PC-9 (cell line): ENCODE measurements around the gene POLD1. TPM values are rescaled to one million over a fixed set of nuclear protein-coding genes. Genes with fewer than 3 reads are reported as not detected.

ENCODE experiments used
- BruUV-seq: library from RNA; stranded (reverse); fragments of 400-500 nt; replicated peaks from 2 replicates; lab custom pipeline; 2021; lab: Mats Ljungman, UMichigan
- CTCF ChIA-PET: fragments of 300-600 bp; sonication (Branson Sonifier 250); formaldehyde crosslinking; loops from one replicate; lab custom pipeline; 2022; ENCODE audit warnings: antibody characterized with exemption; lab: Charles Lee
- POLR2A ChIA-PET: fragments of 300-600 bp; sonication (Branson Sonifier 250); formaldehyde crosslinking; loops from one replicate; lab custom pipeline; 2022; ENCODE audit warnings: antibody characterized with exemption; ENCODE audit not compliant: unreplicated experiment; lab: Charles Lee
- DNase-seq, 2 experiments: peaks; one replicate each; pipeline versions ENCODE4 v3.0.0 to v3.0.0-alpha.2; 2015 to 2022; ENCODE audit warnings: mixed read lengths in 1 of 2
- H2AFZ ChIP-seq: fragments of 200-600 bp; sonication (generic); 2 replicates; pipeline ENCODE4 v1.8.1; 2017; ENCODE audit warnings: antibody characterized with exemption
- H3F3A ChIP-seq: fragments of 200-600 bp; sonication (generic); 2 replicates; pipeline ENCODE4 v1.8.1; 2017; ENCODE audit warnings: antibody characterized with exemption, mild to moderate bottlenecking, low read depth; ENCODE audit not compliant: insufficient read depth
- H3K27ac ChIP-seq: fragments of 200-600 bp; sonication (generic); 2 replicates; pipeline ENCODE4 v1.6.1; 2016; ENCODE audit warnings: mixed run types
- H3K27me3 ChIP-seq: fragments of 200-600 bp; sonication (generic); 2 replicates; pipeline ENCODE4 v1.6.1; 2016; ENCODE audit warnings: low read depth, mixed run types; ENCODE audit not compliant: insufficient read depth
- H3K36me3 ChIP-seq: fragments of 200-600 bp; sonication (generic); 2 replicates; pipeline ENCODE4 v1.6.1; 2016; ENCODE audit warnings: low read depth, mixed run types
- H3K4me1 ChIP-seq: fragments of 200-600 bp; sonication (generic); replicated peaks from 2 replicates; pipeline ENCODE4 v1.6.1; 2016; ENCODE audit warnings: mixed run types; ENCODE audit not compliant: insufficient read depth
- H3K4me2 ChIP-seq: fragments of 200-600 bp; sonication (generic); 2 replicates; pipeline ENCODE4 v1.6.1; 2017; ENCODE audit warnings: mixed run types
- H3K4me3 ChIP-seq: fragments of 200-600 bp; sonication (generic); 2 replicates; pipeline ENCODE4 v1.6.1; 2016; ENCODE audit warnings: mixed run types
- H3K79me2 ChIP-seq: fragments of 200-600 bp; sonication (generic); 2 replicates; pipeline ENCODE4 v1.6.1; 2017; ENCODE audit warnings: low read depth, mixed run types
- H3K9me2 ChIP-seq: fragments of 200-600 bp; sonication (generic); 2 replicates; pipeline ENCODE4 v1.8.1; 2017; ENCODE audit warnings: mild to moderate bottlenecking; ENCODE audit not compliant: insufficient read depth
- H3K9me3 ChIP-seq: fragments of 200-600 bp; sonication (generic); 2 replicates; pipeline ENCODE4 v1.8.1; 2016; ENCODE audit warnings: low read depth; ENCODE audit not compliant: insufficient read depth
- H4K20me1 ChIP-seq: fragments of 200-600 bp; sonication (generic); 2 replicates; pipeline ENCODE4 v1.8.1; 2017; ENCODE audit not compliant: insufficient read depth
- CTCF ChIP-seq: fragments of 200-600 bp; sonication (generic); conservative IDR thresholded peaks from 2 replicates; pipeline ENCODE4 v1.6.1; 2017; ENCODE audit warnings: mixed run types, antibody characterized with exemption, mild to moderate bottlenecking, moderate library complexity
- EZH2 ChIP-seq: fragments of 200-600 bp; sonication (generic); IDR thresholded peaks from 2 replicates; pipeline ENCODE4 v1.8.0; 2017; ENCODE audit warnings: antibody characterized with exemption, low read depth
- intact Hi-C: fragments of 100-400 bp; cut with micrococcal nuclease; formaldehyde crosslinking; loops from one replicate; pipeline ENCODE4 v1.10.0; 2022; ENCODE audit not compliant: unreplicated experiment
- total RNA-seq: library from RNA; stranded (reverse); gene quantifications from 2 replicates; pipeline ENCODE4 v1.2.3, GENCODE V29; 2021

Gene POLD1
- total RNA-seq, 1 experiment from 2014 or later: 101 TPM

GRCh38 chr19:50466706-50467039 lies 82.5 kb downstream of the POLD1 start:
- DNase-seq: no peak
- no TSS peak for BruUV-seq

GRCh38 chr19:50467566-50467965 lies 83.4 kb downstream of the POLD1 start:
- POLR2A ChIA-PET: no interaction called here
- CTCF ChIA-PET: no interaction called here
- H4K20me1 ChIP-seq: no peaks in the 10 kb centered on the region
- H3K79me2 ChIP-seq: no peaks in the 10 kb centered on the region
- no peaks in the 10 kb centered on the region for H3K9me2 ChIP-seq
- no peaks in the 10 kb centered on the region for H3K36me3 ChIP-seq
- DNase-seq: no peak
- peaks cover 12% of the 10 kb centered on the region for H3F3A ChIP-seq
- TF ChIP-seq CTCF (no peak), EZH2 (no peak)
- H3K27ac ChIP-seq: no peak overlapping the region
- H3K27me3 ChIP-seq: peaks cover 25% of the 10 kb centered on the region
- BruUV-seq: no TSS peak
- no peaks in the 10 kb centered on the region for H3K9me3 ChIP-seq
- no peak overlapping the region for H3K4me2 ChIP-seq
- intact Hi-C loops: no loop called here
- no peaks in the 10 kb centered on the region for H3K4me1 ChIP-seq
- no peak overlapping the region for H3K4me3 ChIP-seq
- no peak overlapping the region for H2AFZ ChIP-seq

More at GRCh38 chr19:50466706-50467039, 82.5 kb downstream of the POLD1 start:
- intact Hi-C loops: no loop called here
- no peaks in the 10 kb centered on the region for H3K36me3 ChIP-seq
- no peak overlapping the region for H3K27ac ChIP-seq
- H4K20me1 ChIP-seq: no peaks in the 10 kb centered on the region
- no peaks in the 10 kb centered on the region for H3K9me2 ChIP-seq
- no peak overlapping the region for H3K4me3 ChIP-seq
- H3F3A ChIP-seq: peaks cover 5% of the 10 kb centered on the region; the same call in 1 of the 2 replicates
- no peak overlapping the region for H2AFZ ChIP-seq
- TF ChIP-seq CTCF (no peak), EZH2 (no peak)
- peaks cover 25% of the 10 kb centered on the region for H3K27me3 ChIP-seq
- ChIA-PET POLR2A (no interaction called here), CTCF (no interaction called here)
- H3K4me1 ChIP-seq: no peaks in the 10 kb centered on the region
- no peaks in the 10 kb centered on the region for H3K9me3 ChIP-seq
- no peaks in the 10 kb centered on the region for H3K79me2 ChIP-seq
- H3K4me2 ChIP-seq: no peak overlapping the region

Other genes with a start within 250 kb of the POLD1 start
- not detected in 2 replicates for gene IZUMO2, start 221.1 kb upstream of the POLD1 start, total RNA-seq
- 115 and 169 TPM in 2 replicates for gene MYH14, start 180.7 kb upstream of the POLD1 start, total RNA-seq
- gene KCNC3, start 55.0 kb upstream of the POLD1 start, total RNA-seq: 9.0 and 9.4 TPM in 2 replicates
- gene NAPSA, start 18.7 kb upstream of the POLD1 start, total RNA-seq: 1.7 and 1.8 TPM in 2 replicates
- 77.5 and 81.7 TPM in 2 replicates for gene NR1H2, start 7.9 kb upstream of the POLD1 start, total RNA-seq
- 0.83 TPM in 1 of 2 replicates, not detected in the other for gene SPIB, start 34.6 kb downstream of the POLD1 start, total RNA-seq
- not detected in 2 replicates for gene MYBPC2, start 48.5 kb downstream of the POLD1 start, total RNA-seq
- gene EMC10, start 92.2 kb downstream of the POLD1 start, total RNA-seq: 118 and 121 TPM in 2 replicates
- 3.7 and 7.3 TPM in 2 replicates for gene GARIN5A, start 92.5 kb downstream of the POLD1 start, total RNA-seq
- gene JOSD2, start 126.8 kb downstream of the POLD1 start, total RNA-seq: 44.3 and 56.0 TPM in 2 replicates
- not detected in 2 replicates for gene ASPDH, start 129.6 kb downstream of the POLD1 start, total RNA-seq
- gene LRRC4B, start 184.1 kb downstream of the POLD1 start, total RNA-seq: not detected in 2 replicates